Endothelial cell of umbilical vein (primary cell): ENCODE data around the gene MYOD1. TPM values are rescaled to one million over a fixed set of nuclear protein-coding genes. Genes with fewer than 3 reads are reported as not detected.

Experiments
- BruUV-seq: library from RNA; stranded (reverse); fragments of 400-500 nt; replicated peaks from 2 replicates; lab custom pipeline; 2021; lab: Mats Ljungman, UMichigan
- CTCF ChIA-PET: fragments of 300-600, 350-600 bp; sonication (Branson Sonifier 250); formaldehyde crosslinking; loops from one replicate; lab custom pipeline; 2021; ENCODE audit warnings: antibody characterized with exemption, inconsistent platforms; lab: Charles Lee
- POLR2A ChIA-PET: fragments of 300-600, 350-600 bp; sonication (Branson Sonifier 250); formaldehyde crosslinking; loops from one replicate; lab custom pipeline; 2021; ENCODE audit warnings: antibody characterized with exemption, inconsistent platforms; lab: Charles Lee
- DNase-seq: peaks from one replicate; pipeline ENCODE4 v3.0.0-alpha.2; 2011; ENCODE audit warnings: low read depth, low spot score
- FAIRE-seq: peaks from 2 replicates; lab custom pipeline; 2011; peaks lifted over from hg19 to GRCh38; lab: Jason Lieb, UNC
- H2AFZ ChIP-seq: 2 replicates; pipeline ENCODE4 v1.6.0; 2012; ENCODE audit warnings: low read depth, low read length, control low read depth, inconsistent platforms
- H3K27ac ChIP-seq: 2 replicates; pipeline ENCODE4 v1.5.1; 2011; ENCODE audit warnings: low read depth, mild to moderate bottlenecking, control low read depth, low read length, moderate library complexity; ENCODE audit not compliant: insufficient read depth
- H3K27me3 ChIP-seq, 2 experiments: 2 replicates each; pipeline versions ENCODE4 v1.6.0 to v1.6.1; 2011; ENCODE audit warnings: low read length in 2 of 2, mixed read lengths in 1 of 2; ENCODE audit not compliant: control insufficient read depth in 2 of 2, insufficient read depth in 2 of 2
- H3K36me3 ChIP-seq, 2 experiments: 2 replicates in 1 of 2; 3 replicates in 1 of 2; pipeline ENCODE4 v1.5.1; 2011; ENCODE audit warnings: low read length in 2 of 2, mild to moderate bottlenecking in 1 of 2, moderate library complexity in 1 of 2; ENCODE audit not compliant: control insufficient read depth in 2 of 2, insufficient read depth in 2 of 2; ENCODE audit errors: extremely low read depth in 1 of 2
- H3K4me1 ChIP-seq: 3 replicates; pipeline ENCODE4 v1.5.1; 2011; ENCODE audit warnings: mild to moderate bottlenecking, low read length; ENCODE audit not compliant: control insufficient read depth, insufficient read depth; ENCODE audit errors: extremely low read depth
- H3K4me2 ChIP-seq: 2 replicates; pipeline ENCODE4 v1.6.1; 2011; ENCODE audit warnings: low read length, control low read depth, mixed read lengths; ENCODE audit not compliant: insufficient read depth
- H3K4me3 ChIP-seq, 3 experiments: fragments of 200-600 bp in 1 of 3; sonication (generic), shearing (Covaris generic) in 1 of 3; replicated peaks in 1 of 3; 2 replicates each; pipeline ENCODE4 v1.5.1; 2011 to 2016; ENCODE audit warnings: control low read depth in 3 of 3, low read length in 3 of 3, mild to moderate bottlenecking in 2 of 3, inconsistent platforms in 1 of 3, low read depth in 1 of 3, moderate library complexity in 1 of 3; ENCODE audit not compliant: insufficient read depth in 1 of 3
- H3K79me2 ChIP-seq: 2 replicates; pipeline ENCODE4 v1.6.0; 2012; ENCODE audit warnings: low read length, inconsistent platforms; ENCODE audit not compliant: control insufficient read depth, insufficient read depth
- H3K9ac ChIP-seq: replicated peaks from 2 replicates; pipeline ENCODE3; 2011; ENCODE audit warnings: low read length, control low read depth; ENCODE audit not compliant: insufficient read depth; ENCODE audit errors: extremely low read depth
- H3K9me1 ChIP-seq: replicated peaks from 3 replicates; pipeline ENCODE4 v1.6.0; 2011; ENCODE audit warnings: mild to moderate bottlenecking, low read length; ENCODE audit not compliant: control insufficient read depth, insufficient read depth; ENCODE audit errors: extremely low read depth
- H3K9me3 ChIP-seq: replicated peaks from 2 replicates; pipeline ENCODE4 v1.5.1; 2012; ENCODE audit warnings: low read length, inconsistent platforms; ENCODE audit not compliant: control insufficient read depth, insufficient read depth
- H4K20me1 ChIP-seq: replicated peaks from 2 replicates; pipeline ENCODE3; 2011; ENCODE audit warnings: mild to moderate bottlenecking, low read length; ENCODE audit not compliant: control insufficient read depth, insufficient read depth; ENCODE audit errors: extremely low read depth
- CTCF ChIP-seq, 2 donors: IDR thresholded peaks; 1 replicate in 1 of 2; 2 replicates in 1 of 2; pipeline ENCODE4 v1.5.1; 2011; ENCODE audit warnings: low read length in 2 of 2, mild to moderate bottlenecking in 2 of 2, moderate library complexity in 2 of 2, control low read depth in 1 of 2, inconsistent platforms in 1 of 2, low read depth in 1 of 2; ENCODE audit not compliant: insufficient read depth in 1 of 2; ENCODE audit errors: extremely low read depth in 1 of 2
- EZH2 ChIP-seq: IDR thresholded peaks from 2 replicates; pipeline ENCODE4 v1.6.1; 2012; ENCODE audit warnings: borderline replicate concordance, low read depth, mild to moderate bottlenecking, moderate library complexity, low read length, inconsistent platforms; ENCODE audit not compliant: severe bottlenecking
- FOS ChIP-seq: IDR thresholded peaks from 2 replicates; pipeline ENCODE4 v1.6.1; 2011; ENCODE audit warnings: mild to moderate bottlenecking, low read length, moderate library complexity, borderline replicate concordance; ENCODE audit not compliant: insufficient read depth
- GATA2 ChIP-seq: IDR thresholded peaks from 2 replicates; pipeline ENCODE4 v1.7.0; 2011; ENCODE audit warnings: low read depth, mild to moderate bottlenecking, moderate library complexity, mixed read lengths, low read length; ENCODE audit not compliant: insufficient read length, insufficient read depth
- JUN ChIP-seq: IDR thresholded peaks from 2 replicates; pipeline ENCODE4 v1.6.1; 2011; ENCODE audit warnings: borderline replicate concordance, low read depth; ENCODE audit not compliant: insufficient read length, insufficient read depth
- MYC ChIP-seq: IDR thresholded peaks from one replicate; pipeline ENCODE4 v1.6.1; 2011; ENCODE audit warnings: mild to moderate bottlenecking, low read depth, low read length
- POLR2A ChIP-seq: IDR thresholded peaks from 2 replicates; pipeline ENCODE4 v1.6.1; 2012; ENCODE audit warnings: low read depth, mild to moderate bottlenecking, control low read depth, low read length
- POLR2AphosphoS5 ChIP-seq: IDR thresholded peaks from 2 replicates; pipeline ENCODE4 v1.6.1; 2012; ENCODE audit warnings: low read depth, mild to moderate bottlenecking, control low read depth, low read length, moderate library complexity; ENCODE audit not compliant: insufficient read depth
- dilution Hi-C: fragments of 300-500 bp; cut with MboI; formaldehyde crosslinking; loops from one replicate; pipeline ENCODE4 v1.15.0; 2019; ENCODE audit warnings: low sequenced_read_pairs; ENCODE audit not compliant: extremely low pct_ligation_motif_present
- intact Hi-C: fragments of 100-400 bp; cut with micrococcal nuclease; formaldehyde crosslinking; loops from one replicate; pipeline ENCODE4 v1.10.0; 2022
- polyA plus RNA-seq, 4 experiments: library from polyadenylated mRNA; depleted of rRNA in 3 of 4; stranded (reverse) in 3 of 4; unstranded in 1 of 4; fragments of >200 nt; gene quantifications; 2 replicates each; pipeline versions ENCODE4 v1.2.1 to v1.2.3, GENCODE V29; 2011 to 2012; ENCODE audit warnings: missing spikeins in 1 of 4
- total RNA-seq: library from RNA; stranded (reverse); gene quantifications from 2 replicates; pipeline ENCODE4 v1.2.3, GENCODE V29; 2021
- TF ChIP-seq, protein P1 (sequence below): IDR thresholded peaks from 2 replicates; pipeline ENCODE4 v1.6.1; 2011; ENCODE audit not compliant: insufficient read depth, insufficient read length

MYOD1 gene
- total and polyA plus RNA-seq, 2 donors (not counting 3 experiments of a cell fraction or from before 2014, with no cell fraction given) = not detected

- Histone ChIP-seq H3K79me2 (no peaks in the 10 kb centered on the region), H3K4me2 (no peak overlapping the region), H3K4me1 (no peaks in the 10 kb centered on the region), H3K9ac (no peak overlapping the region), H3K27ac (no peak overlapping the region), H3K27me3 (peaks cover 33 to 39% of the 10 kb centered on the region in 2 experiments), H3K36me3 (no peaks in the 10 kb centered on the region), H2AFZ (no peak overlapping the region), H3K9me1 (no peaks in the 10 kb centered on the region), H3K4me3 (no peak overlapping the region), H4K20me1 (no peaks in the 10 kb centered on the region), H3K9me3 (no peaks in the 10 kb centered on the region)
- POLR2A ChIA-PET = no interaction called here
- DNase-seq (no peak), FAIRE-seq (no peak)
- TF ChIP-seq CTCF (IDR thresholded peaks at IDR 0.05; ENCODE audit: extremely low read depth in 1 of 2, insufficient read depth in 1 of 2, low read depth in 1 of 2, low read length in 2 of 2) = no peak
- TF ChIP-seq POLR2A = no peak
- CTCF ChIA-PET = interaction anchor here (1.8 kb wide), 1 partner anchor 10 kb away, joined by 14 read pairs; no protein-coding TSS in a partner anchor
- BruUV-seq = no TSS peak
- dilution Hi-C loops = no loop called here
- intact Hi-C loops = no loop called here
These were observed 21.4 kb downstream of the MYOD1 start for GRCh38 chr11:17740649-17741235.

GRCh38 chr11:17741487-17741886, 22.1 kb downstream of the MYOD1 start:
- H3K4me1 ChIP-seq = no peaks in the 10 kb centered on the region
- no TSS peak for BruUV-seq
- FAIRE-seq = no peak
- no peak overlapping the region for H3K9ac ChIP-seq
- no peaks in the 10 kb centered on the region for H3K36me3 ChIP-seq
- dilution Hi-C loops (no loop called here), intact Hi-C loops (no loop called here)
- H3K4me2 ChIP-seq = no peak overlapping the region
- H3K27me3 ChIP-seq = peaks cover 25 to 31% of the 10 kb centered on the region in 2 experiments
- H3K9me1 ChIP-seq = no peaks in the 10 kb centered on the region
- no peaks in the 10 kb centered on the region for H3K79me2 ChIP-seq
- no peak overlapping the region for H3K27ac ChIP-seq
- H2AFZ ChIP-seq = no peak overlapping the region
- H3K4me3 ChIP-seq = no peak overlapping the region
- ChIA-PET CTCF (interaction anchor here (1.7 kb wide), 1 partner anchor 10 kb away, joined by 5 read pairs; no protein-coding TSS in a partner anchor), POLR2A (no interaction called here)
- DNase-seq = no peak
- no peaks in the 10 kb centered on the region for H3K9me3 ChIP-seq
- no peak for TF ChIP-seq FOS
- no peak for TF ChIP-seq POLR2A
- no peak for TF ChIP-seq EZH2
- no peak for TF ChIP-seq JUN
- no peak for TF ChIP-seq CTCF (IDR thresholded peaks at IDR 0.05; ENCODE audit: extremely low read depth in 1 of 2, insufficient read depth in 1 of 2, low read depth in 1 of 2, low read length in 2 of 2)
- TF ChIP-seq MYC = no peak
- TF ChIP-seq POLR2AphosphoS5 = no peak
- TF ChIP-seq, protein P1, sequence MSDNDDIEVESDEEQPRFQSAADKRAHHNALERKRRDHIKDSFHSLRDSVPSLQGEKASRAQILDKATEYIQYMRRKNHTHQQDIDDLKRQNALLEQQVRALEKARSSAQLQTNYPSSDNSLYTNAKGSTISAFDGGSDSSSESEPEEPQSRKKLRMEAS = no peak
- TF ChIP-seq GATA2 = no peak
- no peaks in the 10 kb centered on the region for H4K20me1 ChIP-seq
